Measurements from ENCODE around the gene ZNF23. TPM values are rescaled to one million over a fixed set of nuclear protein-coding genes. Genes with fewer than 3 reads are reported as not detected.
A peak's percentile ranks its signal among the peaks of the same experiment; 100 is the strongest.
"Not testable (repeated sequence)": the region's sequence is repeated elsewhere in the genome, so short reads cannot be mapped to it uniquely, and the experiment has no call there.

The ZNF23 gene
- 13.3 TPM for total RNA-seq

DNA sequence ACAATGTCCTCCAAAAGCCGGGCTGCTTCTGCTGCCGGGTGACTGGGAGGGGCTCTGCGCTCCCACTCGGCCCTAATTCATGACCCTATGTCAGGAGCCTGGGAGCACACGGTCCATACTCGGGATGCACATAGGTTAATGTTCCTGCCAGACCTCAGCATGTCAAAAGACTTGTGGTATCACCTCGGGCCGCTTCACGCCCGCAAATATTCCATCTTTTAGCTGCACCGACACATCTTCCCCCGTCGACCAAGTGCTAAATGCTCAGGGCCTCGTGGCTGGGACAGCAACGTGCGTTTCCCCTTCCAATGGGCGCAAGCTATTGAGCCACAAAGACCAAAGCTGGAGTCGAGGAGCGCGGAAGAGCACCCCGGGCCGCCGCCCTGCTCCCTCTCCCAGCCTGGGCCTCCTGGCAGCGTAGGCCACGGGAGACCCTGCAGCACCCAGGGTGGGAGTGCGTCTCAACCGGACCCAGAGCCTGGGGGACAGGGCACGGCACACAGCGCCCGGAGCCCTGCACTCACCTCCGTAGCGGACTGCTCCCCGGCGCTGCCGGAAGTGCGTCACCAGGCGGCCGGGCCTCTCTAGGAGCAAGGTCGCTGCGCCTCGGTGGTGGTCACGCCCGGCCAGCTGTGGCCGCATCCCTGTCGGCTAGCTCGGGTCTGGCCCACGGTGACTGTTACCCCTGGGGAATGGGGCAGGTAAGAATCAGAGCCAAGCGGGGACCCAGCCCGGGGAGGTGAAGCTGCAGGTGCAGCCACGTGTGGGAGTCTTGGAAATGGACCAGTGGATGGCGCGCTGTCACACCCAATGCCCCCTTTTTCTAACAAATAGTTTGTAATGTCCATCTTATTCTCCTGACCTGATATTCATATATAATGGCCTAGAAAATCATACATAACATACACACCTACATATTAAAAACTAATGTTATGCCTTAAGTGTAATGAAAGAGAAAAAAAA, at the start of gene ZNF23:
Gene ZNF23, minus strand, starts transcription at position 562 of the 963 bp plus-strand sequence. CDS start 5,451 bp downstream, outside the sequence.
- peak; percentile 88 for DNase-seq

DNA sequence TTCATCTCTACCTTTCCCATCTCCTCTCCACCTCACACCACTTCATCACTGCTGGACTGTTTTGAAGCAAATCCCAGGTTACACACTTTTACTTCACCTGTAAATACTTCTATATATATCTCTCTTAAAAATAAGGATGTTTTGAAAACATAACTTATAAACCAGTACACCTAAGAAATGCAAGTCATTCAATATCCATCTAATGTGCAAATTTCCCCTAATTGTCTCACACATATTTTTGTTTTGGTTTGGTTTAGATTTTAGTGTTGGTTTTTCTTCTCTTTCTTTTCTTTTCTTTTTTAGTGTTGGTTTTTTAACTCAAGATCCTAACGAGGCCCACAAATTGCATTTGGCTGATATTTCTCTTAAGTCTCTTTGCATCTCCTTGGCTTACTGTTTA, 45.0 kb upstream of the ZNF23 start:
- no peak for DNase-seq

DNA sequence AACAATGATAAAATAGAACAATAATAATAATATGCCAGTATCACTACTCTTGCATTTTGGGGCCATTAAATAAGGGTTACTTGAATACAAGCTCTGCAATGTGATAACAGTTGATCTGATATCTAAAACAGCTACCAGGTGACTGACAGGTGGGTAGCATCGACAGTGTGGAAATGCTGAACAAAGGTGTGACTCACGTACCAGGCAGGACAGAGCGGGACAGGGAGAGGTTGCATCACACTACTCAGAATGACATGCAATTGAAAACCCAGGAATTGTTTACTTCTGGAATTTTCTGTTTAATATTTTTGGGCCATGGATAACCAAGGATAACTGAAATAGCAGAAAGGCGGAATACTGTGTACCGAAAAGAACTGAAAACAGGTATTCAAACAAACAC, 42.9 kb upstream of the ZNF23 start:
- no peak for DNase-seq

DNA sequence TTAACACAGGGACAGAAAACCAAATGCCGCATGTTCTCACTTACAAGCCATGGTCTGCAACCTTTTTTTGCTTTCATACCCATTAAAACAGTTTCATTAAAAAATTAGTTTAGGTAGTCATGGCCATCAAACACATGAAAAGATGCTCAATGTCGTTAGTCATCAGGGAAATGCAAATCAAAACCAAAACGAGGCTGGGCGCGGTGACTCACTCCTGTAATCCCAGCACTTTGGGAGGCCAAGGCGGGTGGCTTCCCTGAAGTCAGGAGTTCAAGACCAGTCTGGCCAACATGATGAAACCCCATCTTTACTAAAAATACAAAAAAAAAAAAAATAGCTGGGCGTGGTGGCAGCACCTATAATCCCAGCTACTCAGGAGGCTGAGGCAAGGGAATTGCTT, 42.0 kb upstream of the ZNF23 start:
- DNase-seq: not testable (repeated sequence)

DNA sequence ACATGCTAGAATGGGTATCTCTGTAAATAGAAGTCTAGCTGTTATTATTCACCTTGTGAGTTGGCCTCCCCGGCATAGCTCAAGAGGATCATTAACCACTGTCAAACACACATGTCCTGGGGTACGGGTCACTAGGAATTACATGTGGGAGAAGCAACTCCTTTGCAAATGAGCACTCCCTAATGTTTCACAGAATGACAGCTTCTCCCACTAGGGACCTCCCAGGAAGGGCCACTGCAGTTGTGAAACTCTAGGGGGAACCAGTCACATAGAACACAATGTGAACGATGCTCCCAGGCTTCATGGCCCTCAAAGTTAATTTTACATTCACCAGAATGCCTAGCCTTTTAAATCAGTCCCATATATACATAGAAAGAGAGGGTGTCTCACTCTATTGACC, 39.5 kb upstream of the ZNF23 start:
- no peak for DNase-seq

DNA sequence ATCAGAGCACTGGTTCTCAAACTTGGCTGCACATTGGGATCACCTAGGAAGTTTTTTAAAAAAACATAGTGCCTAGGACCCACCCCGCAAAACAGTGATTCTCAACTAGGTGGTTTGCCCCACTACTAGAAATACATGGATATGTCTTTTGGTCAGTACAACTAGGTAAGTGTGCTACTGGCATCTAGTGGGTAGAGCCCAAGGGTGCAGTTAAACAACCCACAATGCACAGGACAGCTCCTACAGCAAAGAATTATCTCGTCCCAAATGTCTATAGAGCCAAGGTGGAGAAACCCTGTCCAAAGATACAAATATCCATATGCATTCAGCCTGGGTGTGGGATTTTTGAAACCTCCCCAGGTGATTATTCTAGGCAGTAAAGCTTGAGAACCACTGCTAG, 38.9 kb upstream of the ZNF23 start:
- no peak for DNase-seq

DNA sequence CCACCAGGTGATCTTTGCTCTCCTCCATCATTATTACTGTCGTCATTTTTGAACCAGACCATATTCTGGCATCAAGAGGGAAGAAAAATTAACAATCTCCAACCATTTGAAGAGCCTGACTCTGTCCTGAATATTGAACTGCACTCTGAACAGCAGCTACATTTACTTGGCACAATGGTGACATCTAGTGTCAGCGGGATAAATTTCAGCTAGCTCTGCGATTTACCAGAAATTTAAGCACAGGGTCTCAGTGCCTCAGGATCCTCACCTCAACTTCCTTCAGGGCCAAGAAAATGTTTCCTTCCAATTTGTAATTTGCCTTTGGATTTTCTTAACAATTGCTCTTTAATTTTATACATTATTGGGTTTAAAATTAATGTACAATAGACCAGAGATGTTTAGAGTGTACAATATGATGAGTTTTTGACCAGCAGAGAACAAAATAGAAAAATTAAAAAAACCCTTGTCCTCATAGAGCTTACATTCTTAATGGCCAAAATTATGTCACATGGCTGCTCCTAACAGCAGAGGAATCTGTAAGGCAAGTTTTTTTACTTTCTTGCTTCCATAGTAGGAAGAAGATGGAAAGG, 37.8 kb upstream of the ZNF23 start:
- peak; percentile 74 for DNase-seq

DNA sequence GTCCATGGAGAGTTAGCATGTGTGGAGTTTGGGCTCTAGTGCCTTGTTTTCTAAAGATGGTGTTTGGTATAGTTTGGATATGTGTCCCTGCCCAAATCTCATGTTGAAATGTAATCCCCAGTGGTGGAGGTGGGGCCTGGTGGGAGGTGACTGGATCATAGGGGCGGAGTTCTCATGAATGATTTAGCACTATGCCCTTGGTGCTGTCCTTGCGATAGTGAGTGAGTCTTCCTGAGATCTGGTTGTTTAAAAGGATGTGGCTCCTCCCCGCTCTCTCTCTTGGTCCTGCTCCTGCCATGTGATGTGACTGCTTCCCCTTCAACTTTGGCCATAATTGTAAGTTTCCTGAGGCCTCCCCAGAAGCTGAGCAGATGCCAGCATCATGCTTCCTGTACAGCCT, 36.0 kb upstream of the ZNF23 start:
- DNase-seq: no peak

DNA sequence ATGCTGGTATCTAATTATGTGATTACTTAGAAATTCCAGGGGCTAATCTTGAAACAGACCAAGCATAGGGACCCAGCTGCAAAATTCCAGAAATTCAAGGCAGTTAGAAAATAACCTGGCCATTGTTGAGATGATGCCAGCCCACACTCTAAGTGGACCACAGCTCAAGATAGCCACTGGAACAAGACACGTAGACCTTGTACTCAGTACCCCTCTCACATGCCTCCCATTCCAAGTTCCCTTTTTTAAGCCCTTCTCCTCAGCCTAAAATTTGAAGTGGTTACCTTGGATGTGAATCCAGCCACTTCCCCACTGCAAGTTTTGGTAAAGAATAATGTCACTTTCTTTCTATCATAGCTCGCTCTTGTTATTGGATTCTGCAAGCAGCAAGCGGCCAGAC, 31.2 kb upstream of the ZNF23 start:
- no peak for DNase-seq

DNA sequence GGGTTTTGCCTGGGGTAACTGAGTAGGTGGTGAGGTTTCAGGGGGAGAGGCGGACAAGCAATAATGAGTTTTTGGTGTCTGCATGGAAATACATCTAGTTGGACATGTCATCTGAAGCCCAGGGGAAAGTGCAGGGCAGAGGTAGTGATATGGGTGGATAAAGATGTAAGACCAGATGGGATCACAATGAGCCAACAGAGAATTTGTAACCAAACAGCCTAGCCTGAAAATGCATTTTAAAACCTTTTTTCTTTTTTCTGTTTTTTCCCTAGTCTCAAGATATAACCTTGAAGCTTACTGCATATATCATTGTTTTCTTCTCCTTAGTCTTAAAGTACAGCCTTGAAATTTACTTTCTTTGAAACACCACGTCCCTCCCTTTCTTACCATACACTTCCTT, 30.7 kb upstream of the ZNF23 start:
- DNase-seq: no peak

DNA sequence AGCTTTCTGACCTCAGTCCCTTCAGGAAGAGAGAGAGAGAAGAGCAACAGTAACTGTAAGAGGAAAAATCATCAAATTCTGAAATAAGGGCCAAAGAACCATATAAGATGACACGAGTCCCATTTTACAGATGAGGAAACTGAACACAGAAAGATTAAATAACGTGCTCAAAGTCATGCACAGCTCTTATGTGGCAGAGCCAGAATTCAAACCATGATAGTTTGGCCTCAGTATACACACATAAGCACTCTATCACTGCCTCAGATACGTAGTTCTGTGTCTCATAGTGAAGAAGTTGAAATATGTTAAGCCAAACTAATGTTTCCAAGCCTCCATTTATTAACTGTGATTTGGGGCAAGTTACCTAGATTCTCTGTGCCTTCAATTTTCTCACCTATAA, 29.0 kb upstream of the ZNF23 start:
- no peak for DNase-seq

DNA sequence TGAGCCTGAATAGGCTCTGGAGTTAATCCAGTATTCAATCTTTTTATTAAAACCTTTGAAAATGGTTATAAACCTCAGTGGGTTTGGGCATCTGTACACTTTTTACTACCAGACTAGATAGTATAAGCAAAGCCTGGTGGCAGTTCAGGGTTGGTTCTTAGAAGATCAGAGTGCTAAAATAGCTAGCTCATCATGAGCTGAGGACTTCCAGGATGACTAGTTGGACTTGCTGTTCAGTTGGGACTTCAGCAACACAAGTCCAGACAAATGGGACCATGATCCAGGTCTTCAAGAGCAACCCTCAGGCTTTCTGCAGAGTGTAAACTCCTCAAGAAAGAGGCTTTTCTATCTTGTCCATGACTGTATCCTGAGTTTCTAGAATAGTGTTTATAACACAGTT, 28.3 kb upstream of the ZNF23 start:
- DNase-seq: no peak

DNA sequence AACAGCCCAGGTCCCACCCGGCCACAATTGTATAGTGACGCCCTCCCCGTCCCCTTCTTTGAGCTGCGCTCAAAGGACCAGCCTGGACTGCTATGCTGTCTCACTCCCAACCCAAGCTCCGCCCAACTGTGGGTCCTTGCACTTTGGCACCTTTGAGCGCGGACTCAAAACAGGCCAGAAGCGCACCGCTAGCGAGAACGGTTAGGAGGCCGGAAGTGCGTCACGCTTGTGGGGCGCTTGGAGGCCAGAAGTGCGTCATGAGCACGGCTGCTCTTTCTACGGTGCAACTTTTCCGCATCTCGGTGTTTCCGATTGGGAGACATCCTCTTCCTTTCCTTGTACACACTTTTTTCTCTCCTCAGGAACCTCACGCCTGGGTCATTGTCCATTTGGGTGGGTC, 27.1 kb upstream of the ZNF23 start, which contains the start of gene ZNF19:
Gene ZNF19, minus strand, starts transcription at position 203 of the 400 bp plus-strand sequence. CDS start 7,210 bp downstream, outside the sequence.
- DNase-seq: no peak

DNA sequence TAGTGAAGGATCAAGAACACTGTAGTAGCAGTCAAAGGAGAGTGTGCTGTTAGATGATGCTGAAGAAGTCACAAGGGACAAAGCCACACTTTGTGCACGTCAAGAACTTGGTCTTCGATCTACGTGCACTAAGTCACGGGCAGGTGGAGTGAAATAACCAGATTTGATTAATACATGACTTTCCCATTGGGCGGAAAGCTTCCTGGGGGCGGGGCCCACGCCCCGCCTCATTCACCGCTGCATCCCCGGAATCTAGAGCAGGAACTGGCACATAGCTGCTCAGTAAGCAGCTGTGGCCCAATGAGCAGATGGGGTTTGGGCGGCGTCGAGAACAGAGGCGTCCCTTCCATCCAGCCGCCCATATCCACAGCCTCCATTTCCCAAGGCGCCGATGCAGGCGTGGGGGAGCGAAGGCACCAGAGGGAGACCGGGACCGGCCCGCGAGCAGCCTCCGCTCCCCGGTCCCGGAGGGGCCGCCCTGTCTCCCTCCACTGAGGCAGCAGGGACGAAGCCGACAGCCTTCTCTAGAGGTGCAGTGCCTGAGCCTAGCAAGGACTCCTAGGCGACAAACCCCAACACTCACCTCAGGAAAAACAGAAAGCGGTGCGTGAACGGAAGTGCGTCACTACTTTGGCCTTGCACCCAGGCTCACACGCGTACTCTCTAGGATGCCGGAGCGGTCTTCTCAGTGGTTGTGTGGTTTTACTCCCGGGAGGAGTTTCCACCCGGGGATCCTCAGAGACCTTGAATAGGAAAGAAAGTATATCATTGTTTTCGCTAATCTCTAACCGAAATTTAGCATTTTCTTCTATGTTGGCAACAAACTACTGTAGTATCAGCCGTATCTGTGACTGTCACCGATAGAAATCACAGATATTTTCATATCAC, 22.2 kb upstream of the ZNF23 start:
- peak; percentile 96 for DNase-seq

DNA sequence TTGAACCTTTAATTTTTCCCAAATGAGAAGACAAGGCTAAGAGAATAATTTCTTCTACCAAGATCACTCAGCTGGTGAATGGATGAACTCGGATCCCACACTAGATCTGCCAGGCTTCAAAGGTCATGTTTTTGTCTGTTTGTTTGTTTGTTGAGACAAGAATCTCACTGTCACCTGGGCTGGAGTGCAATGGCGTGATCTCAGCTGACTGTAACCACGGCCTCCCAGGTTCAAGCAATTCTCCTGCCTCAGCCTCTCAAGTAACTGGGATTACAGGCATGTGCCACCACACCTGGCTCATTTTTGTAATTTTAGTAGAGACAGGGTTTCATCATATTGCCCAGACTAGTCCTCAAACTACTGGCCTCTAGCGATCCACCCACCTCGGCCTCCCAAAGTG, 20.5 kb upstream of the ZNF23 start:
- no peak for DNase-seq

DNA sequence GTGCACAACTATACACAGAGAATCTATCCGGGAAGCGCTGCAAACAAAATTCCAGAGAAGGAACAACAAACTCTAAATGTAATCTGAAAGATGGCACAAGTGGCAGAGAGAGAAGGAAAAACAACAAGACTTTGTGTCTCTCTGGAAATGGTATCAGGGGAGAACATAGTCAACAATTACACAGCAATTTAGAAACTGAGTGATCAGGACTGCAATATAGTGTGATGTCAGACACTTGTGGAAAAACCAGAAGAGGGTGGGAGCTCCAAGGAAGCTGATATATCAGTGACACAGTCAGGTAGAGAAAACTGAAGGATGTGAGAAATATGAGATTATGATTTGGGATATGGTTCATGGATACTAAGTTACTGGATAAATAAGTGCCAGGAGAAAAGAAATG, 18.9 kb upstream of the ZNF23 start:
- DNase-seq: no peak

DNA sequence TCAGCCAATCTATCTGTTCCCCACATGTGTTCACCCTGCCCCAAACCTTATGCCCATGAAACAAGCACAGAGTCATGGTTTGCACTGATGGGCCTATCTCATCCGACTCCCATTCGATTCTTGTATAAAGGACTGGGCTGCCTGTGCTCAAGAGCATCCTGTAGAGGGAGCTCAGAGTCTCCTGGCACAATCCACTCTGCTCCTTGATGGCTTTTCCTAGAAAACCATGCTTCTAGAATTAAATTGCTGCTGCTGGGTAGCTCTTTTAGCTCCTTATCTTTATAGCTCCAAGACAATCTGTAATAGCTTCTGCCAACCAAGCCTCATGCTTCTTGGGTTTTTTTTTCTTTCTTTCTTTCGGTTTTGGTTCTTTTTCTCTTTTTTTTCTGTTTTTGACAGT, 17.4 kb upstream of the ZNF23 start:
- no peak for DNase-seq

DNA sequence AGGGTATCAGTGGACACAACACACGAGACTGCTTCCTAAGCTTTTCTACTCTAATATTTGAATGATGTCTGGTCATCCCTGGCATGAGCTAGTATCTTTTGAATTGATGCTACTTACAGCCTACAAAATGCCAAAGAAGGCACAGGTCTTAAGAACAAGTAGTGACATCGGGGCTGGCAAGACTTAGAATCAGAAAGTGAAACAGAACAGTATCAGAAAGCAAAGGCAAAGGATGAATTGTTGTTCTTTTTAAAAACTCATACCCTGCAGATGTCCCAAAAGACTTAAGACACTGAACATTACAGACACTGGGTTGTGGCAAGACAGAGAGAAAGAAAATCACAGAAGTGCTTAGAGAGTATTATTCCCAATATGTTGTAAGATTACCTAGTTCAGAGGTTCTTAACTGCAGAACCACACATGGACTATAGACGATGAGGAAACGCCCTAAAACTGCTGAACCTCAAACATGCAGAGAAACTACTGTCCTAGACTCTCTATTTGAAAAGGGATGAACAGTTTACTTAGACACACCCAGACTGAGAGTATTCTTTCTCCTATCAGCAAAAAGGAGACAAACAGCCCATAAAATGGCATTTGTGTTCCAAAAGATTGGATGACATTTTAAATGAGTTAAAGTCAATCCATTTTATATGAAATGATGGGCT, 14.5 kb upstream of the ZNF23 start:
- no peak for DNase-seq

DNA sequence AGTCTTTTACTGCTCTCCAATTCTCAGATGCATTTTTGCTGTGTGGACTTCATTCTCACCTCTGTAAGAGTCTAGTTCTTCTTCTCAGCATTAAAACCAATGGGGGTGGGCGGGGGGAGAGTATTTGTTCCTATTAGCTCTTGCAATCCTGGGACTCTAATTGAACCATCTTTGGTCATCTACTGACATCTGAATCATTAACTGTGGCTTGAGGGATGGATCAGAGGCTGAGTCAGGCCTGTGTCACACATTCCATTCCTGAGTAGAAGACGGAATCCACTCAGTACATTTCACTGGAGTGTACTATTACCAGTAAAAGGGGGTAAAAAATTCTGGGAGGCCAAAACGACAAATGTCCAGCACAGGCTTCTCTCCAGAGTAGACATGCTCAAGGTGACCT, 12.8 kb upstream of the ZNF23 start:
- no peak for DNase-seq

DNA sequence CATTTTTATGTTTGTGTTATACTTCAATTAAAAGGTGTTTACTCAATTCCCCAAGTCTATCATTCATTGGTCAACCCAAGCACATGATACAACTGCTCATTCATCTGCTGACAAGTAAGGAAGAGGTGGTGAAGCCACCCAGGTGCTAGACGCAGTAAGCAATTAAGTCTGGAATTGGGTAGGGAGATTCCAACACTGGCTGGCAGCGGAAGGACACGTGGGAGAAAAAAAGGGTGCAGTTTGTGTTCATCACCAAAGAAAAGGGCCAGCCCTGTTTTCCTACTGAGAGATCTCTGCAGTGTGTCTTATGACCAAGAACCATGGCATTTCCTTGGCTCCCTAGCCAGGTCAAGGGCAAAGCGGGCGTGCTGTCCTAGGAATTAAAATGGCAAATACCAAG, 11.8 kb upstream of the ZNF23 start:
- no peak for DNase-seq

DNA sequence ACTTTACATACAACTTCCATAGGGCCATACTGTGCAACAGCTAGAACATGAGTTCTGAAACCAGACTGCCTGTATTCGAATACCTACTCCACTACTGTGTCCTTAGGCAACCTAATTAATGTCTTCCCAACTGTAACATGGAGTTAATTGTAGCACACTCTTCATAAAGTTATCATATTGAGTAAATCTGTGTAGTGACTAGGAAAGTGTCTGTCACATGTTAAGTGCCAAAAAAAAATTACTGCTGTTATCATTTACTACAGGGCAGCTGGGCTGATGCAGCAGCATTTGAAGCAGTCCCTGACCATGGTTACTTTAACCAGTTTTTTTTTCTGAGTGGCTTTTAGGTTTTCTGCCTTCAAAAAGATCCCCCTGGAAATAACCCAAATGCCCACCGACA, 10.9 kb upstream of the ZNF23 start:
- DNase-seq: no peak

DNA sequence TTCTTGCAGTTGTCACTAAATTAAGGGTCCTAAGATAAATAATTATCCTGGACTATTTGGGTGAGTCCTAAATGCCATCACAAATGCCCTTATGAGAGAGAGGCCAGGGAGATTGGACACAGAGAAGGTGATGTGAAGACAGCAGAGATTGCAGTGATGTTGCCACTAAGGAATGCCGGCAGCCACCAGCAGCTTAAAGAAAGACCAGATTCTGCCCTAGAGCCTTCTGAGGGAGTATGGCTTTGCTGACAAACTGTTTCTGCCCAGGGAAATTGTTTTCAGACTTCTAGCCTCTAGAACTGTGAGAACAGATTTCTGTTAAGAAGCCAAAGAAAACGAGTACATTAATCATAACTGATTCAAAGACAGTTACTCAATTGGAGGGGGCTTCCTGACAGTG, 10.0 kb upstream of the ZNF23 start:
- no peak for DNase-seq

Measured in tongue (tissue), 2 donors.